Fibroblast of pulmonary artery (primary cell): ENCODE results near the gene PSMD6.

Experiments used
- DNase-seq: peaks from one replicate; pipeline ENCODE4 v3.0.0-alpha.2; 2010; ENCODE audit warnings: low read depth
- H3K4me3 ChIP-seq: replicated peaks from 2 replicates; pipeline ENCODE4 v1.5.1; 2011; ENCODE audit warnings: low read depth, mild to moderate bottlenecking, control low read depth, low read length, moderate library complexity
- CTCF ChIP-seq: IDR thresholded peaks from 2 replicates; pipeline ENCODE4 v1.5.1; 2011; ENCODE audit warnings: mild to moderate bottlenecking, control low read depth, low read length, inconsistent platforms; ENCODE audit errors: missing control alignments

The PSMD6 gene

GRCh38 chr3:63976872-63977200 is 46.5 kb downstream of the PSMD6 start:
- no peak overlapping the region for H3K4me3 ChIP-seq
- no peak for DNase-seq
- no peak for TF ChIP-seq CTCF

- DNase-seq = peak; percentile 99
- no peak for TF ChIP-seq CTCF
- peak overlapping the region; percentile 21 for H3K4me3 ChIP-seq
These were observed 47.0 kb downstream of the PSMD6 start for GRCh38 chr3:63976161-63976871.

- peak; percentile 72 for DNase-seq
- no peak for TF ChIP-seq CTCF
- H3K4me3 ChIP-seq = peak overlapping the region; percentile 21
These were observed 47.6 kb downstream of the PSMD6 start for GRCh38 chr3:63975723-63976122.

GRCh38 chr3:63974451-63974850 is 48.8 kb downstream of the PSMD6 start:
- no peak for DNase-seq
- no peak overlapping the region for H3K4me3 ChIP-seq
- no peak for TF ChIP-seq CTCF

GRCh38 chr3:63973406-63973805 is 49.9 kb downstream of the PSMD6 start:
- no peak for TF ChIP-seq CTCF
- no peak overlapping the region for H3K4me3 ChIP-seq
- no peak for DNase-seq

- DNase-seq = no peak
- no peak overlapping the region for H3K4me3 ChIP-seq
- TF ChIP-seq CTCF = no peak
These were observed 50.3 kb downstream of the PSMD6 start for GRCh38 chr3:63972987-63973386.

GRCh38 chr3:63972196-63972595 is 51.1 kb downstream of the PSMD6 start:
- H3K4me3 ChIP-seq = no peak overlapping the region
- no peak for TF ChIP-seq CTCF
- DNase-seq = peak; percentile 71
